GM12878 (cell line): ENCODE results near the gene ACTR1B.

Source experiments
- CTCF ChIP-seq, 3 experiments: IDR thresholded peaks in 2 of 3; conservative IDR thresholded peaks in 1 of 3; 2 replicates each; pipeline ENCODE4 v1.5.1; 2011; ENCODE audit warnings: low read depth in 3 of 3, low read length in 3 of 3, mild to moderate bottlenecking in 3 of 3, control low read depth in 2 of 3, moderate library complexity in 2 of 3, inconsistent platforms in 1 of 3, mixed read lengths in 1 of 3; ENCODE audit not compliant: control insufficient read depth in 2 of 3, insufficient read depth in 1 of 3; ENCODE audit errors: extremely low read depth in 1 of 3
- KLF5 ChIP-seq: fragments of 450-650 bp; IDR thresholded peaks from 2 replicates; pipeline ENCODE4 v1.6.1; 2014; ENCODE audit warnings: mild to moderate bottlenecking; ENCODE audit not compliant: partially characterized antibody
- RFX5 ChIP-seq: IDR thresholded peaks from 2 replicates; pipeline ENCODE4 v1.6.1; 2011; ENCODE audit warnings: low read depth, low read length, improper control_type of control experiment
- RUNX3 ChIP-seq: IDR thresholded peaks from 2 replicates; pipeline ENCODE4 v1.6.1; 2012; ENCODE audit warnings: low read length, inconsistent platforms
- TF ChIP-seq, protein P1 (sequence below): IDR thresholded peaks from 2 replicates; pipeline ENCODE4 v1.6.1; 2012; ENCODE audit warnings: mild to moderate bottlenecking, low read depth, low read length

DNA sequence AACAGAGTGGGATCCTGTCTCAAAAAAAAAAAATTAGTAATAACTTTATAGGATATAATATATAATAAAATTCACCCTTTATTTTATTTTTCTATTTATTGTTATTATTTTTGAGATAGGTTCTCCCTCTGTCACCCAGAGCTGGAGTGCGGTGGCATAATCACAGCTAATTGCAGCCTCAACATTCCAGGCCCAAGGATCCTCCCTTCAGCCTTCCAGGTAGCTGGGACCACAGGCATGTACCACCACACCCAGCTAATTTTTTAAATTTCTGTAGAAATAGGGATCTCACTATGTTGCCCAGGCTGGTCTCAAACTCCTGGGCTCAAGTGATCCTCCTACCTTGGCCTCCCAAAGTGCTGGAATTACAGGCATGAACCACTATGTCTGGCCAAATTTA is 6.6 kb upstream of the ACTR1B start:
- no peak for TF ChIP-seq CTCF (IDR thresholded peaks at IDR 0.05 in 2 of 3, conservative IDR thresholded peaks at IDR 0.05 in 1 of 3; ENCODE audit: control insufficient read depth in 2 of 3, extremely low read depth in 1 of 3, insufficient read depth in 1 of 3, low read depth in 3 of 3, low read length in 3 of 3)
- TF ChIP-seq RFX5 = no peak
- TF ChIP-seq RUNX3 = no peak
- TF ChIP-seq, protein P1, sequence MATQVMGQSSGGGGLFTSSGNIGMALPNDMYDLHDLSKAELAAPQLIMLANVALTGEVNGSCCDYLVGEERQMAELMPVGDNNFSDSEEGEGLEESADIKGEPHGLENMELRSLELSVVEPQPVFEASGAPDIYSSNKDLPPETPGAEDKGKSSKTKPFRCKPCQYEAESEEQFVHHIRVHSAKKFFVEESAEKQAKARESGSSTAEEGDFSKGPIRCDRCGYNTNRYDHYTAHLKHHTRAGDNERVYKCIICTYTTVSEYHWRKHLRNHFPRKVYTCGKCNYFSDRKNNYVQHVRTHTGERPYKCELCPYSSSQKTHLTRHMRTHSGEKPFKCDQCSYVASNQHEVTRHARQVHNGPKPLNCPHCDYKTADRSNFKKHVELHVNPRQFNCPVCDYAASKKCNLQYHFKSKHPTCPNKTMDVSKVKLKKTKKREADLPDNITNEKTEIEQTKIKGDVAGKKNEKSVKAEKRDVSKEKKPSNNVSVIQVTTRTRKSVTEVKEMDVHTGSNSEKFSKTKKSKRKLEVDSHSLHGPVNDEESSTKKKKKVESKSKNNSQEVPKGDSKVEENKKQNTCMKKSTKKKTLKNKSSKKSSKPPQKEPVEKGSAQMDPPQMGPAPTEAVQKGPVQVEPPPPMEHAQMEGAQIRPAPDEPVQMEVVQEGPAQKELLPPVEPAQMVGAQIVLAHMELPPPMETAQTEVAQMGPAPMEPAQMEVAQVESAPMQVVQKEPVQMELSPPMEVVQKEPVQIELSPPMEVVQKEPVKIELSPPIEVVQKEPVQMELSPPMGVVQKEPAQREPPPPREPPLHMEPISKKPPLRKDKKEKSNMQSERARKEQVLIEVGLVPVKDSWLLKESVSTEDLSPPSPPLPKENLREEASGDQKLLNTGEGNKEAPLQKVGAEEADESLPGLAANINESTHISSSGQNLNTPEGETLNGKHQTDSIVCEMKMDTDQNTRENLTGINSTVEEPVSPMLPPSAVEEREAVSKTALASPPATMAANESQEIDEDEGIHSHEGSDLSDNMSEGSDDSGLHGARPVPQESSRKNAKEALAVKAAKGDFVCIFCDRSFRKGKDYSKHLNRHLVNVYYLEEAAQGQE = no peak
- TF ChIP-seq KLF5 = no peak
